Left ventricle myocardium inferior (tissue), 1 donor: ENCODE results near the gene GRIA1. TPM values are rescaled to one million over a fixed set of nuclear protein-coding genes. Genes with fewer than 3 reads are reported as not detected.
A peak's percentile ranks its signal among the peaks of the same experiment; 100 is the strongest.

Source experiments
- DNase-seq: peaks from one replicate; pipeline ENCODE4 v3.0.0-alpha.2; 2020
- H3K27ac ChIP-seq: fragments of 200-600 bp; replicated peaks from 2 replicates; pipeline ENCODE4 v1.8.0; 2021
- H3K27me3 ChIP-seq: fragments of 200-600 bp; 2 replicates; pipeline ENCODE4 v1.8.0; 2021; ENCODE audit warnings: low read depth
- H3K36me3 ChIP-seq: fragments of 200-600 bp; 2 replicates; pipeline ENCODE4 v1.8.0; 2021
- H3K4me1 ChIP-seq: fragments of 200-600 bp; 2 replicates; pipeline ENCODE4 v1.8.0; 2021
- H3K4me3 ChIP-seq: fragments of 200-600 bp; 2 replicates; pipeline ENCODE4 v1.8.0; 2021; ENCODE audit warnings: mild to moderate bottlenecking, moderate library complexity
- H3K9me3 ChIP-seq: fragments of 200-600 bp; replicated peaks from 2 replicates; pipeline ENCODE4 v1.8.0; 2021
- CTCF ChIP-seq: fragments of 200-600 bp; IDR thresholded peaks from 2 replicates; pipeline ENCODE4 v1.8.0; 2021; ENCODE audit warnings: antibody characterized with exemption, mild to moderate bottlenecking, borderline replicate concordance
- intact Hi-C: fragments of 100-400 bp; cut with micrococcal nuclease; formaldehyde crosslinking; loops from one replicate; pipeline ENCODE4 v1.11.0; 2022
- total RNA-seq: library from RNA; stranded (reverse); fragmentation: NEBNext Ultra II Directional; extraction: Animal tissue kit (Norgen Biotek cat#: 25700); gene quantifications from one replicate; pipeline ENCODE4 v1.2.1, GENCODE V29; 2021
- donor health status: DM: no; HTN: yes; CAD: no; lungs with severe emphysema.

The GRIA1 gene
- total RNA-seq, 1 donor from 2014 or later, result 0.14 TPM

GRCh38 chr5:153699035-153699434 lies 208.6 kb downstream of the GRIA1 start:
- Histone ChIP-seq H3K36me3 (no peaks in the 10 kb centered on the region), H3K4me3 (no peak overlapping the region), H3K27ac (no peak overlapping the region), H3K9me3 (no peaks in the 10 kb centered on the region), H3K4me1 (no peaks in the 10 kb centered on the region), H3K27me3 (no peaks in the 10 kb centered on the region)
- intact Hi-C loops, result no loop called here
- no peak for TF ChIP-seq CTCF
- DNase-seq, result no peak

GRCh38 chr5:153700940-153701339 lies 210.5 kb downstream of the GRIA1 start:
- Histone ChIP-seq H3K4me1 (no peaks in the 10 kb centered on the region), H3K4me3 (no peak overlapping the region), H3K27me3 (no peaks in the 10 kb centered on the region), H3K9me3 (no peaks in the 10 kb centered on the region), H3K27ac (no peak overlapping the region), H3K36me3 (no peaks in the 10 kb centered on the region)
- intact Hi-C loops, result no loop called here
- TF ChIP-seq CTCF, result no peak
- DNase-seq, result no peak

- Histone ChIP-seq H3K4me1 (no peaks in the 10 kb centered on the region), H3K27me3 (no peaks in the 10 kb centered on the region), H3K4me3 (no peak overlapping the region), H3K36me3 (no peaks in the 10 kb centered on the region), H3K9me3 (no peaks in the 10 kb centered on the region), H3K27ac (no peak overlapping the region)
- DNase-seq, result no peak
- intact Hi-C loops, result no loop called here
- no peak for TF ChIP-seq CTCF
Measured at GRCh38 chr5:153702265-153702664, 211.8 kb downstream of the GRIA1 start.

GRCh38 chr5:153704110-153704509 lies 213.6 kb downstream of the GRIA1 start:
- H3K4me3 ChIP-seq, result no peak overlapping the region
- H3K36me3 ChIP-seq, result no peaks in the 10 kb centered on the region
- DNase-seq, result no peak
- H3K4me1 ChIP-seq, result no peaks in the 10 kb centered on the region
- no peak overlapping the region for H3K27ac ChIP-seq
- no peaks in the 10 kb centered on the region for H3K27me3 ChIP-seq
- intact Hi-C loops, result no loop called here
- no peak for TF ChIP-seq CTCF
- no peaks in the 10 kb centered on the region for H3K9me3 ChIP-seq

GRCh38 chr5:153707626-153708025 lies 217.2 kb downstream of the GRIA1 start:
- H3K4me3 ChIP-seq, result no peak overlapping the region
- no peaks in the 10 kb centered on the region for H3K9me3 ChIP-seq
- H3K27ac ChIP-seq, result no peak overlapping the region
- TF ChIP-seq CTCF, result no peak
- intact Hi-C loops, result no loop called here
- no peaks in the 10 kb centered on the region for H3K36me3 ChIP-seq
- H3K4me1 ChIP-seq, result no peaks in the 10 kb centered on the region
- no peak for DNase-seq
- no peaks in the 10 kb centered on the region for H3K27me3 ChIP-seq

- DNase-seq, result no peak
- intact Hi-C loops, result loop anchor here (5.0 kb wide), 1 partner anchor 214 kb away; no protein-coding TSS in a partner anchor
Measured at GRCh38 chr5:153711755-153712154, 221.3 kb downstream of the GRIA1 start.

More at GRCh38 chr5:153711755-153712154, 221.3 kb downstream of the GRIA1 start:
- Histone ChIP-seq H3K36me3 (no peaks in the 10 kb centered on the region), H3K27me3 (no peaks in the 10 kb centered on the region), H3K4me1 (no peaks in the 10 kb centered on the region), H3K9me3 (no peaks in the 10 kb centered on the region), H3K4me3 (no peak overlapping the region), H3K27ac (no peak overlapping the region)
- TF ChIP-seq CTCF, result peak; percentile 52
